ENCODE data around the gene BHLHE40. TPM values are rescaled to one million over a fixed set of nuclear protein-coding genes. Genes with fewer than 3 reads are reported as not detected.
"Not testable (repeated sequence)": the region's sequence is repeated elsewhere in the genome, so short reads cannot be mapped to it uniquely, and the experiment has no call there.

The BHLHE40 gene
- total and polyA plus RNA-seq, 4 experiments from 2014 or later, result 33.0 to 45.8 (median 39.7) TPM

- Histone ChIP-seq H3K4me1 (ENCODE audit: insufficient read depth, low read length) (no peaks in the 10 kb centered on the region), H3K27me3 (ENCODE audit: insufficient read depth, low read length) (no peaks in the 10 kb centered on the region), H3K36me3 (ENCODE audit: insufficient read depth, low read length) (no peaks in the 10 kb centered on the region), H3K4me3 (ENCODE audit: low read length in 2 of 2) (no peak overlapping the region), H3K27ac (ENCODE audit: low read depth, low read length) (no peak overlapping the region), H3K9me3 (ENCODE audit: control insufficient read depth in 1 of 2, low read length in 2 of 2) (no peaks in the 10 kb centered on the region)
- no peak for DNase-seq
- peaks cover 4 to 14% of the 10 kb centered on the region in 2 donors for H3K36me3 Mint-ChIP-seq
- H3K27ac Mint-ChIP-seq, result no peak overlapping the region
- intact Hi-C loops (cut with micrococcal nuclease), result no loop called here
- peaks cover 0 to 15% (median 6%) of the 10 kb centered on the region in 8 donors for H3K9me3 Mint-ChIP-seq
- ChIA-PET CTCF (ENCODE audit: partially characterized antibody) (interaction anchor here (0.9 to 1.3 kb wide), 5 partner anchors 9 to 27 kb away, joined by 3 to 4 read pairs (median 3); no protein-coding TSS in a partner anchor), POLR2A (ENCODE audit: partially characterized antibody) (no interaction called here)
- no peaks in the 10 kb centered on the region for H3K27me3 Mint-ChIP-seq
- H3K4me1 Mint-ChIP-seq, result no peaks in the 10 kb centered on the region
- H3K4me3 Mint-ChIP-seq, result no peak overlapping the region
Measured at GRCh38 chr3:4957978-4958377, 21.3 kb upstream of the BHLHE40 start.

DNA sequence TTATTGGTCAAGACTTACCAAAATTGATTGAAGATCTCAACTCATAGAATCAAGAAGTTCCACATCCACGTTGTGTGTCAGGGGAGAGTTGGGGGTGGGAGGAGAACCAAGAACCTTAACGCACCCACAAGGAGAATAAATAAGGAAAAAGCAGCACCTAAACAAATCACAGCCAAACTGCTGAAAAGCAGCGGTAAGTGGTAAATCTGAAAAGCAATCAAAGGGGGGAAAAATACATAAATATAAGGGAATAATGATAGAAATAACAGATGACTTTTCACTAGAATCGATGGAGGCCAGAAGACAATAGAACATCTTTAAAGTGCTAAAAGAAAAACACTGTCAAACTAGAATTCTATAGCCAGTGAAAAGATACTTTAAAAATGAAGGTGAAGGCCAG is 20.1 kb upstream of the BHLHE40 start:
- Mint-ChIP-seq H3K9me3 (peaks cover 0 to 15% (median 6%) of the 10 kb centered on the region in 8 donors), H3K36me3 (peaks cover 4 to 14% of the 10 kb centered on the region in 2 donors), H3K27ac (peak overlapping the region in 1 of 7 donors; percentile 41), H3K4me1 (peaks cover 0 to 6% (median 3%) of the 10 kb centered on the region in 4 donors), H3K4me3 (no peak overlapping the region), H3K27me3 (no peaks in the 10 kb centered on the region)
- no peak for DNase-seq
- ChIA-PET POLR2A (ENCODE audit: partially characterized antibody) (interaction anchor here (1.0 kb wide), 1 partner anchor 26 kb away, joined by 3 read pairs; no protein-coding TSS in a partner anchor), CTCF (ENCODE audit: partially characterized antibody) (interaction anchor here (0.9 to 1.3 kb wide), 4 partner anchors 10 to 248 kb away, joined by 3 read pairs; no protein-coding TSS in a partner anchor)
- Histone ChIP-seq H3K27me3 (ENCODE audit: insufficient read depth, low read length) (no peaks in the 10 kb centered on the region), H3K4me3 (ENCODE audit: low read length in 2 of 2) (no peak overlapping the region), H3K4me1 (ENCODE audit: insufficient read depth, low read length) (no peaks in the 10 kb centered on the region), H3K9me3 (ENCODE audit: control insufficient read depth in 1 of 2, low read length in 2 of 2) (no peaks in the 10 kb centered on the region), H3K27ac (ENCODE audit: low read depth, low read length) (no peak overlapping the region), H3K36me3 (ENCODE audit: insufficient read depth, low read length) (no peaks in the 10 kb centered on the region)
- intact Hi-C loops (cut with micrococcal nuclease), result no loop called here

DNA sequence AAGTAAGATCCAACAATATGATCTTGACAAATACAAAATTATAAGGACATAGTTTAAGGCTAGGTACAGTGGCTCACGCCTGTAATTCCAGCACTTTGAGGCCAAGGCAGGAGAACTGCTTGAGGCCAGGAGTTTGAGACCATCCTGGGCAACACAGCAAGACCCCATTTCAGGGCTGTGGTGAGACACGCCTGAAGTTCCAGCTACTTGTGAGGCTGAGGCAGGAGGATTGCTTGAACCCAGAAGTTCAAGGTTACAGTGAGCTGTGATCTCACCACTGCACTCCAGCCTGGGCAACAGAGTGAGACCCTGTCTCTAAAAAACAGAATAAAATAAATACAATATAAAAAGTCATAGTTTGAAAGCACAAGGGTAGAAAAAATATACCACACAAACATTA is 17.4 kb upstream of the BHLHE40 start:
- intact Hi-C loops (cut with micrococcal nuclease), result not testable (repeated sequence)

DNA sequence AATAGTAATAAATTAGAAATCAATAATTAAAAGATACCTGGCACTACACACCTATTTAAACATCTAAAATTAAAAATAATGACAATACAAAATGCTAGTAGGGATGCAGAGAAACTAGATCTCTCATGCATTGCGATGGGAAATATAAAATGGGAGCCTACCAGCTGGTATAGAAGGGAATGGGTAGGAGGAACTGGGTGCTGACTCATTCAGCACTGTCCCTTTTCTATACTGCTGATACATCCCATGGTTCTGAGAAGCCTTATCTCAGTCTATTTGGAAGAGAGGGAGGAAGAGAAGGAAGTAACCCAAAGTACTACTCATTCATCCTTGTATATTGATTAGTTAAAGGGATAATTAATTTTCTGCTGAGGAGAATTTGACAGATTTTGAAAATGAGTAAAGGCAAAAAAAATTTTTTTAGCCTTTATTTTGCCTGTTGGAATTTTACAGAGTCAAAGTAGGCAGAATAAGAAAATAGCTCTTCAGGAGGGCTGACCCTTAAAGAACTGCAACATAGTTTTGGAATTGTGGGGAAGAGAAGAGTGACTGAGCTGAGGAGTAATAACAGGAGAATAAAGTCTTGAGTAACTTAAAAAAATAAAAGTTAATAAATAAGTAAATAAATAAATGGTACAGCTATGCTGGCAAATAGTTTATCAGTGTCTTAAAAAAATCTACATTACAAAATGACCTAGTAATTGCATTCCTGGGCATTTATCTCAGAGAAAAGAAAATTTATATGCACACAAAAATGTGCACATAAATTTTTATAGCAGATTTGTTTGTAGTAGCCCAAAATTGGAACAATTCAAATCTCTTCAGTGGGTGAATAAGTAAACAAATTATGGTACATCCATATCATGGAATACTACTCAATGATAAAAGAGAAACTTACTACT is 15.3 kb upstream of the BHLHE40 start:
- POLR2A ChIA-PET (ENCODE audit: partially characterized antibody), result interaction anchor here (1.3 kb wide), 1 partner anchor 15 kb away, joined by 5 read pairs; the partner anchor contains the start of gene BHLHE40
- H3K9me3 ChIP-seq (ENCODE audit: control insufficient read depth in 1 of 2, low read length in 2 of 2), result no peaks in the 10 kb centered on the region
- no peak overlapping the region for H3K27ac ChIP-seq (ENCODE audit: low read depth, low read length)
- no peaks in the 10 kb centered on the region for H3K36me3 ChIP-seq (ENCODE audit: insufficient read depth, low read length)
- CTCF ChIA-PET (ENCODE audit: partially characterized antibody), result interaction anchor here (1.3 kb wide), 1 partner anchor 9 kb away, joined by 3 read pairs; no protein-coding TSS in a partner anchor
- DNase-seq, result no peak
- peaks cover 2 to 41% (median 34%) of the 10 kb centered on the region in 8 donors for H3K9me3 Mint-ChIP-seq
- H3K4me3 ChIP-seq (ENCODE audit: low read length in 2 of 2), result no peak overlapping the region
- H3K36me3 Mint-ChIP-seq, result peaks cover 19 to 21% of the 10 kb centered on the region in 2 donors
- peaks cover 17% of the 10 kb centered on the region for H3K4me1 ChIP-seq (ENCODE audit: insufficient read depth, low read length)
- peaks cover 17 to 34% (median 27%) of the 10 kb centered on the region in 4 donors for H3K4me1 Mint-ChIP-seq
- H3K4me3 Mint-ChIP-seq, result peak overlapping the region in 1 of 8 donors; percentile 40
- intact Hi-C loops (cut with micrococcal nuclease), result no loop called here
- H3K27ac Mint-ChIP-seq, result no peak overlapping the region
- H3K27me3 ChIP-seq (ENCODE audit: insufficient read depth, low read length), result no peaks in the 10 kb centered on the region
- no peaks in the 10 kb centered on the region for H3K27me3 Mint-ChIP-seq

More for the DNA sequence above, 17.4 kb upstream of the BHLHE40 start:
- H3K4me3 Mint-ChIP-seq; H3K4me3 ChIP-seq (ENCODE audit: low read length in 2 of 2); H3K27ac Mint-ChIP-seq; CTCF ChIA-PET (ENCODE audit: partially characterized antibody); H3K36me3 ChIP-seq (ENCODE audit: insufficient read depth, low read length); H3K27ac ChIP-seq (ENCODE audit: low read depth, low read length); H3K27me3 ChIP-seq (ENCODE audit: insufficient read depth, low read length); H3K9me3 ChIP-seq (ENCODE audit: control insufficient read depth in 1 of 2, low read length in 2 of 2); DNase-seq; H3K27me3 Mint-ChIP-seq: not testable (repeated sequence)
- peaks cover 17% of the 10 kb centered on the region for H3K4me1 ChIP-seq (ENCODE audit: insufficient read depth, low read length)
- Mint-ChIP-seq H3K9me3 (peaks cover 2 to 31% (median 17%) of the 10 kb centered on the region in 8 donors), H3K4me1 (peaks cover 14 to 29% (median 20%) of the 10 kb centered on the region in 4 donors), H3K36me3 (peaks cover 9 to 21% of the 10 kb centered on the region in 2 donors)
- POLR2A ChIA-PET (ENCODE audit: partially characterized antibody), result interaction anchor here (2.0 kb wide), 1 partner anchor 18 kb away, joined by 6 read pairs; the partner anchor contains the start of gene BHLHE40

GRCh38 chr3:4966006-4966405 is 13.2 kb upstream of the BHLHE40 start:
- Mint-ChIP-seq H3K4me3 (peak overlapping the region in 6 of 8 donors; percentile 32 to 68 (median 49)), H3K36me3 (peaks cover 16 to 20% of the 10 kb centered on the region in 2 donors), H3K9me3 (peaks cover 0 to 49% (median 46%) of the 10 kb centered on the region in 8 donors), H3K4me1 (peaks cover 17 to 34% (median 27%) of the 10 kb centered on the region in 4 donors), H3K27ac (peak overlapping the region in 6 of 7 donors; percentile 18 to 81 (median 76))
- peak; percentile 40 to 54 (median 45) for DNase-seq
- not testable (repeated sequence) for H3K27ac ChIP-seq (ENCODE audit: low read depth, low read length); H3K4me3 ChIP-seq (ENCODE audit: low read length in 2 of 2); H3K27me3 ChIP-seq (ENCODE audit: insufficient read depth, low read length); H3K27me3 Mint-ChIP-seq; H3K9me3 ChIP-seq (ENCODE audit: control insufficient read depth in 1 of 2, low read length in 2 of 2); H3K36me3 ChIP-seq (ENCODE audit: insufficient read depth, low read length)
- ChIA-PET CTCF (ENCODE audit: partially characterized antibody) (interaction anchor here (1.0 to 3.8 kb wide), 6 partner anchors 11 to 138 kb away, joined by 3 to 18 read pairs (median 4); partner anchors contain the start of gene BHLHE40), POLR2A (ENCODE audit: partially characterized antibody) (interaction anchor here (0.7 to 4.1 kb wide), 5 partner anchors 10 to 144 kb away, joined by 3 to 67 read pairs (median 7); partner anchors contain the start of gene BHLHE40)
- peaks cover 17% of the 10 kb centered on the region for H3K4me1 ChIP-seq (ENCODE audit: insufficient read depth, low read length)
- intact Hi-C loops (cut with micrococcal nuclease), result loop anchor here (1.0 kb wide), 1 partner anchor 14 kb away; no protein-coding TSS in a partner anchor

DNA sequence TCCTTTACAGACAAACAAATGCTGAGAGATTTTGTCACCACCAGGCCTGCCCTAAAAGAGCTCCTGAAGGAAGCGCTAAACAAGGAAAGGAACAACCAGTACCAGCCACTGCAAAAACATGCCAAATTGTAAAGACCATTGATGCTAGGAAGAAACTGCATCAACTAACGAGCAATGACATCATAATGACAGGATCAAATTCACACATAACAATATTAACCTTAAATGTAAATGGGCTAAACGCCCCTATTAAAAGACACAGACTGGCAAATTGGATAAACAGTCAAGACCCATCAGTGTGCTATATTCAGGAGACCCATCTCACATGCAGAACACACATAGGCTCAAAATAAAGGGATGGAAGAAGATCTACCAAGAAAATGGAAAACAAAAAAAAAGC is 11.6 kb upstream of the BHLHE40 start:
- peaks cover 0 to 52% (median 47%) of the 10 kb centered on the region in 8 donors for H3K9me3 Mint-ChIP-seq
- peaks cover 17 to 34% (median 27%) of the 10 kb centered on the region in 4 donors for H3K4me1 Mint-ChIP-seq
- peaks cover 16 to 20% of the 10 kb centered on the region in 2 donors for H3K36me3 Mint-ChIP-seq
- peaks cover 17% of the 10 kb centered on the region for H3K4me1 ChIP-seq (ENCODE audit: insufficient read depth, low read length)
- ChIA-PET CTCF (ENCODE audit: partially characterized antibody) (interaction anchor here (3.8 kb wide), 1 partner anchor 12 kb away, joined by 18 read pairs; the partner anchor contains the start of gene BHLHE40), POLR2A (ENCODE audit: partially characterized antibody) (interaction anchor here (4.1 kb wide), 1 partner anchor 10 kb away, joined by 67 read pairs; the partner anchor contains the start of gene BHLHE40)
- H3K4me3 ChIP-seq (ENCODE audit: low read length in 2 of 2); H3K36me3 ChIP-seq (ENCODE audit: insufficient read depth, low read length); H3K27ac ChIP-seq (ENCODE audit: low read depth, low read length); DNase-seq; intact Hi-C loops (cut with micrococcal nuclease); H3K4me3 Mint-ChIP-seq; H3K27me3 Mint-ChIP-seq; H3K27ac Mint-ChIP-seq; H3K27me3 ChIP-seq (ENCODE audit: insufficient read depth, low read length); H3K9me3 ChIP-seq (ENCODE audit: control insufficient read depth in 1 of 2, low read length in 2 of 2): not testable (repeated sequence)

- DNase-seq; H3K4me3 ChIP-seq (ENCODE audit: low read length in 2 of 2); intact Hi-C loops (cut with micrococcal nuclease); H3K27ac ChIP-seq (ENCODE audit: low read depth, low read length); H3K27me3 ChIP-seq (ENCODE audit: insufficient read depth, low read length); POLR2A ChIA-PET (ENCODE audit: partially characterized antibody); H3K4me3 Mint-ChIP-seq; H3K9me3 ChIP-seq (ENCODE audit: control insufficient read depth in 1 of 2, low read length in 2 of 2); CTCF ChIA-PET (ENCODE audit: partially characterized antibody); H3K27me3 Mint-ChIP-seq; H3K4me1 ChIP-seq (ENCODE audit: insufficient read depth, low read length); H3K36me3 ChIP-seq (ENCODE audit: insufficient read depth, low read length): not testable (repeated sequence)
- peaks cover 8 to 32% (median 23%) of the 10 kb centered on the region in 4 donors for H3K4me1 Mint-ChIP-seq
- peaks cover 12 to 14% of the 10 kb centered on the region in 2 donors for H3K36me3 Mint-ChIP-seq
- H3K27ac Mint-ChIP-seq, result peak overlapping the region in 1 of 7 donors; percentile 18
- H3K9me3 Mint-ChIP-seq, result peaks cover 0 to 44% (median 37%) of the 10 kb centered on the region in 8 donors
Measured at GRCh38 chr3:4971437-4971836, 7.8 kb upstream of the BHLHE40 start.

Measured in CD4-positive, alpha-beta memory T cell (primary cell).